ENCODE measurements around the gene TEX14.

- TF ChIP-seq RARB (CRISPR knock-in tag; IDR thresholded peaks at IDR 0.05), result no peak
- no peak for TF ChIP-seq ZFP36 (IDR thresholded peaks at IDR 0.05; ENCODE audit: borderline replicate concordance, partially characterized antibody)
- no peak for TF ChIP-seq USF2 (IDR thresholded peaks at IDR 0.05)
- no peak for TF ChIP-seq KDM1A (IDR thresholded peaks at IDR 0.05; ENCODE audit: low read depth)
- TF ChIP-seq EP300 (IDR thresholded peaks at IDR 0.05), result no peak
- TF ChIP-seq, protein P1, sequence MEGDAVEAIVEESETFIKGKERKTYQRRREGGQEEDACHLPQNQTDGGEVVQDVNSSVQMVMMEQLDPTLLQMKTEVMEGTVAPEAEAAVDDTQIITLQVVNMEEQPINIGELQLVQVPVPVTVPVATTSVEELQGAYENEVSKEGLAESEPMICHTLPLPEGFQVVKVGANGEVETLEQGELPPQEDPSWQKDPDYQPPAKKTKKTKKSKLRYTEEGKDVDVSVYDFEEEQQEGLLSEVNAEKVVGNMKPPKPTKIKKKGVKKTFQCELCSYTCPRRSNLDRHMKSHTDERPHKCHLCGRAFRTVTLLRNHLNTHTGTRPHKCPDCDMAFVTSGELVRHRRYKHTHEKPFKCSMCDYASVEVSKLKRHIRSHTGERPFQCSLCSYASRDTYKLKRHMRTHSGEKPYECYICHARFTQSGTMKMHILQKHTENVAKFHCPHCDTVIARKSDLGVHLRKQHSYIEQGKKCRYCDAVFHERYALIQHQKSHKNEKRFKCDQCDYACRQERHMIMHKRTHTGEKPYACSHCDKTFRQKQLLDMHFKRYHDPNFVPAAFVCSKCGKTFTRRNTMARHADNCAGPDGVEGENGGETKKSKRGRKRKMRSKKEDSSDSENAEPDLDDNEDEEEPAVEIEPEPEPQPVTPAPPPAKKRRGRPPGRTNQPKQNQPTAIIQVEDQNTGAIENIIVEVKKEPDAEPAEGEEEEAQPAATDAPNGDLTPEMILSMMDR (IDR thresholded peaks at IDR 0.05), result no peak
- TF ChIP-seq REST (IDR thresholded peaks at IDR 0.05), result no peak
Observed at GRCh38 chr17:58722274-58722673, 30.4 kb upstream of the TEX14 start.
